ENCODE results near the gene ZBTB43.
A peak's percentile ranks its signal among the peaks of the same experiment; 100 is the strongest.
"Not testable (repeated sequence)": the region's sequence is repeated elsewhere in the genome, so short reads cannot be mapped to it uniquely, and the experiment has no call there.

ZBTB43 gene, protein sequence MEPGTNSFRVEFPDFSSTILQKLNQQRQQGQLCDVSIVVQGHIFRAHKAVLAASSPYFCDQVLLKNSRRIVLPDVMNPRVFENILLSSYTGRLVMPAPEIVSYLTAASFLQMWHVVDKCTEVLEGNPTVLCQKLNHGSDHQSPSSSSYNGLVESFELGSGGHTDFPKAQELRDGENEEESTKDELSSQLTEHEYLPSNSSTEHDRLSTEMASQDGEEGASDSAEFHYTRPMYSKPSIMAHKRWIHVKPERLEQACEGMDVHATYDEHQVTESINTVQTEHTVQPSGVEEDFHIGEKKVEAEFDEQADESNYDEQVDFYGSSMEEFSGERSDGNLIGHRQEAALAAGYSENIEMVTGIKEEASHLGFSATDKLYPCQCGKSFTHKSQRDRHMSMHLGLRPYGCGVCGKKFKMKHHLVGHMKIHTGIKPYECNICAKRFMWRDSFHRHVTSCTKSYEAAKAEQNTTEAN

DNA sequence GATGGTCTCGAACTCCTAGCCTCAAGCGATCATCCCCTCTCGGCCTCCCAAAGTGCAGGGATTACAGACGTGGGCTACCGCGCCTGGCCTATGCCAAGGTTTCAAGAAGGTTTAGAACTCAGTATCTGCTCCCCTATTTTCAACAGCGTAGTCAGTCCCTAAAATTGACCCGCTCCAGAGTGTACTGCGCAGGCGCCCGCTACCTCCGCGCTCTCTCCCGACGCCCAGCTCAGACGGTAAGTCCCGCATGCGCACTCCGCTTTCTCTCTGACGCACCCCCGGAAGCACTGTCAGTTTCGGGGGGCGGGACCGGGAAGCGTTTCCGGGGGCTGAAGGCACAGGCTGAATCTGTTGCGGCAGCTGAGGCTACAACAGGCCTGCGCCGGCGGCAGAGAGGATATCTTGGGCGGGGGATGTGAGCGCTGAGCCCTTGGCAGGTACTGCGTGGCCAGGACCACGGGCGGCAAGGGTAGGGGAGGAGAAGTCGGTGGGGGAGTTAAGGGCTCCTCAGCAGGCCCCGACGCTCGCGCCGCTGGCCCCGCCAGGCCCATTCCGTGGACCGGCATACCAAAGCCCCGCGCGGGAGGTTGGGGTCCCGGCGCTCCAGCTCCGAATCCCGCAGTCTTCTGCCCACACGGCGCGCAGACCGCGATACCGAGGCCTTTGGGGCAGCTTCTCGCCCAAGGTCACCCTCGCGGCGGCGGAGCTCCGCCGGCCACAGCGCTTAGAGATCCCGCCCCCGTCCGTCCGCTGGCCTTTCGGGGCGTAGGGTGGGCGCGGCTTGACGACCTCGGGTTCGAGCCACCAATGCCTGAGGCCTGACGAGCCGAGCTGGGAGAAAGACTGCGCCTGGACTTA, at the start of gene ZBTB43:
Gene ZBTB43 (plus strand): TSS at position 345 of the 858 bp plus-strand sequence. CDS start 27,470 bp downstream, outside the sequence.
- DNase-seq: peak; percentile 99

DNA sequence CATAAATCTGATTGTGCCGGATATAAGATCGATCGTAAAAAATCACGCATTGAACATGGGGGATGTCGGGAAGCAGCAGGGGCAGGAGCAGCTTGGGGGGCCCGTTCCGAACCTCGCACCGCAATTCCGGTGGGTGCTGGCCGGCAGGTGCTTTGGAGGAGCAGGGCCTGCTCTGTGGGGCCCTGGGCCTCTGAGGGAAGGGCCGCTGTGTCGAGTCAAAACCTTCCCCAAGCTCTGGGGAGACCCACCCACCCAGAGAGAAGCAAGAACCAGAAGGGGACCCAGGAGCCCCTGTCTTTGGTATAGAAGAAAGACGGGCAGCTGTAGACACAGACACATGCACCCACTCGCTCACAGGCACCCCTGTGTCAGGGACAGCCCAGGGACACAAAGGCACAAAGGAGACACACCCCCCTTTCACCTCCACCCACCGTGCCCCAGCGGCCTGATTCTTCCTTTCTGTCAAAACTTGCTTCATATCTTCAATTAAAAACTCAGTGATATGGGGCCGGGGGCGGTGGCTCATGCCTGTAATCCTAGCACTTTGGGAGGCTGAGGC, 49.4 kb upstream of the ZBTB43 start:
- no peak for DNase-seq

DNA sequence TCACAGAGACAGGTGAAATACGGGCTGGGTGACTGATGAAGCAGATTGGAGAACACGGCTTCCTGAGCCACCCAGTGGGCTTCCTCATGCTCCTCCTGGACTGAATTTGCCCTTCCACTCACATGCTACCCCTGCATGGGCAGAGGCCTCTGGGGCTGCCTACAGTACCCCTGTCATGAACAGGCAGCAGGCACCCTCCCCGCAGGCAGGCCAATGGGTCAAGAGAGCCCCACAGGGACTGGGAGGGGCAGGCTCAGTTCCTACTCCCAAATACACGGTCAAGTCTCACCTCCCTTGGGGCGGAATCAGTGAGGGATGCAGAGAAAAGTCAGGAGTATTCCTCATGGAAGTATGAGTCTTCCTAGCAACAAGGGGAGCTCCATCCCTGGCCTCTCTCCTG, 48.6 kb upstream of the ZBTB43 start:
- no peak for DNase-seq

DNA sequence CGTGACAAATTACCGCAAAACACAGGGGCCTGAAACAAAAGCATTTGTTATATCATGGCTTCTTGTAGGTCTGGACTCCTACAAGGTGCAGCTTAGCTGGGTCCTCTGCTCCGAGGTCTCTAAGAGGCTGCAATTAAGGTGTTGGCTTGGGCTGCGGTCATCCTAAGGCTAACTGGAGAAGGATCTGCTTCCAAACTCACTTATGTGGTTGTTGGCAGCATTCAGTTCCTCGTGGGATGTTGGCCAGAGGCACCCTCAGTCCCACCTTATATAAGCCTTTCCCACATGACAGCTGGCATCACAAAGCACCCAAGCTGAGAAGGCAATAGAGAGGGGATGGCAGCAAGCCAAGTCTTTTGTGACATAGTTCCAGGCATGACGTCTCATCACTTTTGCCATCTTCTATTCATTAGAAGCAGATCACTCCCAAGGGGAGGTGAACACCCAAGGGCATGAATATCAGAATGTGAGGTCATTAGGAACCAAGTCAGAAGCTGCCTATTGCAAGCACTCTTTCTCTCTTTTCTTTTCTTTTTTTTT, 47.9 kb upstream of the ZBTB43 start:
- no peak for DNase-seq

DNA sequence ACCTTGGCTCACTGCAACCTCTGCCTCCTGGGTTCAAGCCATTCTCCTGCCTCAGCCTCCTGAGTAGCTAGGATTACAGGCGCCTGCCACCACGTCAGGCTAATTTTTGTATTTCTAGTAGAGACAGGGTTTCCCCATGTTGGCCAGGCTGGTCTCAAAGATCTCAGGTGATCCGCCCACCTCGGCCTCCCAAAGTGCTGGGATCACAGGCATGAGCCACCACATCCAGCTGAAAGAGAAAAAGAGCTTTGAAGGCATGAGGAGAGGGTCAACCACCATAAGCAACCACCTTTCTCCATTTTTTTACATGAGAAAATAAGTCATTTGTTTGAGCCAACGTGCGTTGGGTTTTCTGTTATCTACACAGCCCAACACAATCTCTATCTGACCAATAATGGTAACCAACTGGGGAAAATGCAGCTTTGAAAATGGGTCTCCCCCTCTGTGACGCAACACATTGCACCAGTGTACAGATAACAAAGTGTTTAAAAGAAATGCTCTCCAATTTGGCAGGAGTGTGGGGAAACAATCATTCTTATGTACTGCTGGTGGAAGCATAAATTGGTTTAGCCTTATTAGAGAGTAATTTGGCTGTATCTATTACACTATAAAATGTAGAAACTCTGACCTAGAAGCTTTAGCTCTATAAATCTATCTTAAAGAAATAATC, 45.8 kb upstream of the ZBTB43 start:
- no peak for DNase-seq

DNA sequence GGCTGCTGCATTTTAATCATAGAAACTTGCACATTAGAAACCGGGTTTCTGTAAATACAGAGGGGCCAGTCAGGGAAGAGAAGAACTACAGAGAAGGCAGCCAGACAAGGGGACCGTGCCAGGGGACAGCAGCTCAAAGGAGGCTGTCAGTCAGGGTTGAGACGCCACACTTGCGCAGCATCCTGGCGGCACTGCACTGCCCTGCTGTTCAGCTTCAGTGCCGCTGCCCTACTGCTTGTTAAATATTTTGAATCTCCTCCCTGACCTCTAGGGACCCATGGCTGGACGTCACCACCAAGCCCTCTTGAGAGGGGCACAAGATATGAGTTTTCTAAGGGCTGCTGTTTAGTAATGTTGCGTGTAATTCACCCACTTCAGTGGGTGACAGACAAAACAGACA, 43.6 kb upstream of the ZBTB43 start:
- no peak for DNase-seq

DNA sequence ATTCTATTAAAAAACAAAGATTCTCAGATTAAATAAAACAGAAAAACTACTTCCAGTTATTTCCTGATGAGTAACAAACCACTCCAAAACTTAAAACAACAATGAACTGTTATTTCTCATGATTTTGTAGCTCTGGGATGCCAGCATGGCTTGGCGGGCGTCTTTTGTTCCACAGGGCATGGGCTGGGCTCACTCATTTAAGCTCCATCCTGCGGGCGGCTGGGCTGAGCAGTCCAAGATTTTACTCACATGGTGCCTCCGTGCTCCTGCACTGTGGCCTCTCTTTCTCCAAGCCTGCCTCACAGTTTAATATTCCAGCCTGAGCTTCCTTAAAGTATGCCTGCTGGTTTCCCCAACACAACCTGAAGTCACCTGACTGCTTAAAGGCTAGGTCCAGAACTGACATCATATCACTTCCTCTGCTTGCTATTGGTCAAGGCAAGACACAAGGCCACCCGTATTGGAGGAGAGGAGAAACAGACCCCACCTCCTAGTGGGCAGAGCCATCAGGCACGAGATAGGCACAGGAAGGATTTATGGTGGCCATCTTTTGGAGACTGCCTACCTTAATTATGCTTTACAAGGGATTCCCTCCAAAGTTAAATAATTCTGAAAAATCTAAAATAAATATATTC, 41.6 kb upstream of the ZBTB43 start:
- no peak for DNase-seq

DNA sequence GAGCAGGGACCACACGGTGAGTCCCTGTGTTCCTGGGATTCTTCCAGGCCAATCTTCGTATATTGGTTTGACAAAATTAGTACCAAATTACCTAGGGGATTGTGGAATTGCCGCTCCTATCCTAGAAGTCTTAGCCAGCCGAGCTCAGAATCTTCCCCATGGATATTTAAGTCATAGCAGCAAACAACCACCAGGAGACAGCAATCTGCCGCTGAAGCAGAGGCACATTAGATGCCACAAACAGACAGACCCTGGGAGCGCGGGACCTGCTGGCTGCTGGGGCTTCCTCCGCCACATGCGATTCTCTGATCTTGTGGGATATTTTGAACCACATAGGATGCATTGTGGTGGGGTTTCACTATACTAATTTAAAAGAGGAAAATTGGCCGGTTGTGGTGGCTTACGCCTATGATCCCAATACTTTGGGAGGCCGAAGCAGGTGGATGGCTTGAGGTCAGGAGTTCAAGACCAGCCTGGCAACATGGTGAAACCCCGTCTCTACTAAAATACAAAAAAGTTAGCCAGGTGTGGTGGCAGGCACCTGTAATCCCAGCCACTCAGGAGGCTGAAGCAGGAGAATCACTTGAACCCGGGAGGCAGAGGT, 31.7 kb upstream of the ZBTB43 start:
- DNase-seq: peak; percentile 36

DNA sequence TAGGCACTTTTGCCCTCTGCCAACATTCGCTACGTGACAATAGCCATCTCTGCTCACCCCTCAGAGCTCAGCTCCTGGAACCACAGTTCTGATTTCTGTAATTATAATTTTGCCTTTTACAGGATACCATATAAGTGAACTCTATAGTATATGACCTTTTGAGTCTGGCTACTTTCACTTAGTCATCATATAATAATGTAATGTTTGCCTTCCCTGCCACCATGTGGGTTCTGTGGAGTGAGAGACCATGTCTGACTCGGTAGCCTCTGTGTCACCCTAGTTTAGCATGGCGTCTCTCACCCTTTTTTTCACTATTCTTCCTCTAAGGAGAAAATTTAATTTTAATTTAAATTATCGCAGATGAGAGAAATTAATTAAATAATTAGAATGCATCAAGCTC, 28.9 kb upstream of the ZBTB43 start:
- no peak for DNase-seq

DNA sequence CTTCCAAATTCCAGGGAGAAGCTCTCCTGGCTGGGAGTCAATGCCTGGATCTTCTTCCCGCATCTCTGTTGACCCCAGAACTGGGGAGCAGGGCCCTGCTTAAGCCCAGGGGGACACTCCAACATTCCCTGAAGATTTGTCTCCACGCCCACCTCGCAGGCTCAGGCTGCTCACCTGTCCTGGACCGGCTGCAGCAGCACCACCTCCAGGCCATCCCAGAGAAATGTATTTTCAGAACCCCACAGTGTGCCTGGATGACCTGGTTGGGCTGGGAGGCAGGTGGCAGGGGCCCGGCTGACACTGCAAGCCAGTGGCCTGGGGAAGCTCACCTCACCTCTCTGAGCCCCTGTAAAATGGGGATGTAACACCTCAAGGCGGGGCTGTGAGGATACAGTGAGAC, 27.1 kb upstream of the ZBTB43 start:
- DNase-seq: no peak

DNA sequence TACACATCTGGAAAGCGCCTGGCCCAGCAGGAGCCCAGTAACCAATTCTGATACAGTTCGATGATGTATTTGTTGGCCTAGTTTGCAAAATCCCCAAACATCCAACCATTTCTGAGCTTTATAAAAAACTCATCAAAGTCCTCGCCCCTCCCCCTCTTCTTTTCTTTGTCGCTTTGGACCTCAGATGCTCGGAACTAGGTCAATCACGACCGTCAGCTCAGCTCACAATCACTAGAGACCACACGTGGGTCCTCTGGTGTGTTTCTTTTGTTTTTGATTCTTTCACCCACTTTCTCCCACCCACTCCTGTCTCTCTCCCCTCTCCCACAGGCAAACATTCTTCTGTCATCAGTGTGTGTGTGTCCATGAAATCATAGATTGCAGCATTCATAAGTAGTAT, 26.7 kb upstream of the ZBTB43 start:
- no peak for DNase-seq

DNA sequence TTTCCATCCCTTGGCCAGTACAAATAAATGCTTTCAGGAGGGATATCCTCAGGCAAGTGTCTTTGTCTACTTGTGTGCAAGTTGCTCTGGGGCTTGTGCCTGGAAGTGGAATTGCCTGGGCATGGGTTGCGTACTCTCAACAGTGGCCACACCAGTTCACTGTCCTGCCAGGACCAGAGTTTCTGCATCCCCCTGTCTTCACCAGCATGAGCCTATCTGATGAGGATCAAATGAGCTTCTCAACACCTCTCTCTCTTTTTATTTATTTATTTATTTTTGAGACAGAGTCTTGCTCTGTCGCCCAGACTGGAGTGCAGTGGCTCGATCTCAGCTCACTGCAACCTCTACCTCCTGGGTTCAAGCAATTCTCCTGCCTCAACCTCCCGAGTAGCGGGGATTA, 26.1 kb upstream of the ZBTB43 start:
- DNase-seq: not testable (repeated sequence)

DNA sequence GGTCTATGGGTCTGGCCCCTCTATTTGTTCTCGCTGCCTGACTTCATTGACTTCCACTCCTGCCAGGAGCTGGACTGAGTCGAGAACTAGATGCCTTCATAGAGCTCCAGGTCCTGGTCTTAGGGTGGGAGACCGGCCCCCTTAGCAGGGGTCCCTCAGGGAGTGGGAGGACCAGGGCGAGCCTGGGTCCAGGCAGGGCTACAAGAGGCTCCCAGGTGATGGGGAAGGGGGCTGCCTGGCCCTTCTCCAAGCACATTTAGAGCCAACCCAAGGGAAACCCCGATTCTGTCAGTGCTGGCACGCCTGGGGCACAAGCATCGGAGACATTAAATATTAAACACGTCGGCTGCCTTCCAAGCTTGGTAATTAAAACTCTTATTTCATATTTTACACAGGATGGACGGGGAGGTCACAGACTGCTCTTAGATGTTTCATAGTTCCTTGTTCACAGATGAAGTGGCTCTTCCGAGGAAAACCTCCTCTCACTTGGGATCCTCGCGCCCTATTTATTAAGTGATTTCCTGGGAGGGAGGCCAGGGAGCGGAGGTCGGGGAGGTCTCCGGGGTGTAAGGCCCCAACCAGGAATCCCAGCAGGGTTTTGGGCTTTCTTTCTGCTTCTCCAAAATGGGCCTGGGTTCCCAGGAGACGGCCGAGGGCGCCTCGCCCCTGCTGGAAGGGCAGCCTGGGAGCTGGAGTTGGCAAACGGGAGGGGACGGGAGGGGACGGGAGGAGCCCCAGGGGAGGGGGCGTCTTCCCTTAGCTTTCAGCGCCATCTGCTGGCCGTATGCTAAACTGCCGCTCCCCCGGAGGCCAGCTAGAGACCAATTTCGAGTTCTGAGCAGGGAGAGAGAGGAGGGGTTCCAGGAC, 23.4 kb upstream of the ZBTB43 start:
- DNase-seq: peak; percentile 89

DNA sequence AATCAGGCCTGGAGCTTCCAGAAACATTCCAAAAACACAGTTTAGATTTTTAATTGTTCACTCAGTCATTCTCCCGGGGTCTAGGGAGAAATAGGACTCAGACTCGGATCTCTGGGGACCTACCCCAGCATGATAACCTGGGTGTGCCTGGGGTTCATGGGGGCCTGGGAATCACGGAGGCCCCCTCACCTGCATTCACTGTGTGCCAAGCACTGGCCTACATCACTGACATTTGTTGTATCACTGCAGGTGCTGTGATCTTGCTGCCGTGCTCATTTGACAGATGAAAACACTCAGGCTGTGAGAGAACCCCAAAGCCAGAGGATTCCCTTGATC, 22.8 kb upstream of the ZBTB43 start:
- DNase-seq: no peak

DNA sequence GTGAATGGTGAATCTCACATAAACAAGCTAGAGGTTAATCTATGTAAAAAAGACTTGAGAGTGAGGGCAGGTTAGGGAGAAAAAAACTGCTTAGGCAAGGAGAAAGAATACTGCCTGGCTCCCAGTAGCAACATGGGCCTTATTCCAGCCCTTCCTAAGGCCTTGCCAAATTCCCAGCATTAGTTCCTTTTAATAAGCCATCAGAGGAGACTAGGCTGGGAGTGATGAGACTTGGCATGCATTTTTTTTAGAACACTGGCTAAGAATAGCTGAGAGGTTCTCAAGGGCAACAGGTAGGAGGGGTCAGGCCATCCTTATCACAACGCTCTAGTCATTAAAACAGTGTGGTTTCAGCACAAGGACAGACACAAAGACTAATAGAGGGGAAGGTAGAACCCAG, 20.9 kb upstream of the ZBTB43 start:
- DNase-seq: no peak

DNA sequence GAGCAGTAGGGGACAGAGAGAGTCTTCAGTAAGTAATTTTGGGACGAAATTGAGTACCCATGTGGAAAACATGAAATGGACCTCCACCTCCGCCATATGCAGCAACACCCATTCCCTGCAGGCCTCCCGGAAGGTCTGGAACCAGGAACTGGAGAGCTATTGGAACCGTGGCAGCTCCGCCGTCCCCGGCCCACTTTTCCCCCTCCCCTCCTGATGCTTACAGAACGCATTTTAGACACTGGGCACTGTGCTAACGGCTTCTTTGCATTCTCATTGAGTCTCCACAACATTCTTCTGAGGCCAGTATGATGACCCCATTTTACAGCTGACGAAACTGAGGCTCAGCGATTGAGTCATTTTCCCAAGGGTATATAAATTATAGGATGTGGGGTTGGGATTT, 20.4 kb upstream of the ZBTB43 start:
- no peak for DNase-seq

DNA sequence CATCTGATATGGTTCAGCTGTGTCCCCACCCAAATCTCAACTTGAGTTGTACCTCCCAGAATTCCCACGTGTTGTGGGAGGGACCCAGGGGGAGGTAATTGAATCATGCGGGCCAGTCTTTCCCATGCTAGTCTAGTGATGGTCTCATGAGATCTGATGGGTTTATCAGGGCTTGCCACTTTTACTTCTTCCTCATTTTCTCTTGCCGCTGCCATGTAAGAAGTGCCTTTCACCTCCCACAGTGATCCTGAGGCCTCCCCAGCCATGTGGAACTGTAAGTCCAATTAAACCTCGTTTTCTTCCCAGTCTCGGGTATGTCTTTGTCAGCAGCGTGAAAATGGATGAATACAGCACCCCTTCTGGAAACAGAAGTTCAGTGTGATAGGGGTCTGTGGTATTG, 20.0 kb upstream of the ZBTB43 start:
- DNase-seq: not testable (repeated sequence)

DNA sequence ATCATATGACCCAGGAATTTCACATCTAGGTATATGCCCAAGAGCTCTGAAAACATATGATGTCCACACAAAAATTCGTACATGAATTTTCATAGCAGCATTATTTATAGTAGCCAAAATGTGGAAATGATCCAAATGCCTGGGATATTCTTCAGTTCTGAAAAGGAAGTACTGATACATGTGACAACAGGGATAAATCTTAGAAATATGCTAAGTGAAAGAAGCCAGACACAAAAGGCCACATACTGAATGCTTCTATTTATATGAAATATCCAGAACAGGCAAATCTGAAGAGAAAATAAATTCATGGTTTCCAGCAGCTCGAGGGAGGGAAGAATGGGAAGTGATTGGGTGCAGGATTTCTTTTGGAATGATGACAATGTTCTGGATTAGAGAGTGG, 16.8 kb upstream of the ZBTB43 start:
- no peak for DNase-seq

DNA sequence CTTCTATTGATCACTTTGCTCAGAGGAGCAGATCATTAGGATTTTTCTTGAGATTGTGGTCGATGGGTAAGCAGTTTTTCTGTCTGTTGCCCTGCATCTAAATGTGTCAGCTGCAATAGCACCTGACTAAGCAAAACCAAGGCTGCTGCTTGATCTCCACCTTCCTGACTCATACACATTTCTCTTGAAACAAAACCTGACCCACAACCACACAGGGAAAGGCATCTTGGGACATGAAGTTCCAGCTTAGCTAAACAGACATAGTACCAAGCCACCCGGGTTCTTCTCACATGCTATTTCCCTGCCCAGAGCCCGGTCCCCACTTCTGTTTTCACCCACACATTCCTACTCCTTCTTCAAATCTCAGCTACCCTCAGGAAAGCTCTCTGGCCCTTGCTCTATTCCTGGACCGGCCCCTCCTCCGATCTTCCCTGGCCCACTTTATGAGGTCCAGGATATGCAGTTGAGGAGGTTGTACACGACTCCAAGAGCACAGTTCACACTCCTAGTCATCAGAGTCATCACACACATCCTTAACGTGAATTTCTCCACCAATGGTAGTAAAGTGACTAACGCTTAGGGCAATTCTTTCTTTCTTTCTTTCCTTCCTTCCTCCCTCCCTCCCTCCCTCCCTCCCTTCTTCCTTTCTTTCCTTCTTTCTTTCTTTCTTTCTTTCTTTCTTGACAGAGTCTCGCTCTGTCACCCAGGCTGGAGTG, 16.0 kb upstream of the ZBTB43 start:
- peak; percentile 28 for DNase-seq

DNA sequence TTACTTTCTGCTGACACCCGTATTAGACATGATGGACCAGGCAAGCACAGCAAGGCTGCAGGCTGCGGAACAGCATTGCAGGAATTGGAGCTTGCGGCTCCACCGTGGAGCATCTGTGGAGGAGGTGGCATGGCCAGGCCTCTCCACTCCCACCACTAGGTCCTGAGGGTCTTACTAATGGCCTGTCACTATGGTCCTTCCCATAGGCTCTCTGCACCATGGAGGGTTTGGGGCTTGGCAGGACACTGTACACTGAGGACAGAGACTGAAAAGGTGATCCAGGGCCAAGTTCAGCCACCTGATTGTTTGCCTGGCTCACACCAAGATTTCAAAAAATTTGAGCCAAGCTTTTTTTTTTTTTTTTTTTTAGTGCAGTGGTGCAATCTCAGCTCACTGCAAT, 14.3 kb upstream of the ZBTB43 start:
- no peak for DNase-seq
